Esophagus squamous epithelium (tissue), 5 donors: ENCODE measurements around the gene IL3RA. TPM values are rescaled to one million over a fixed set of nuclear protein-coding genes. Genes with fewer than 3 reads are reported as not detected.
"Not testable (repeated sequence)": the region's sequence is repeated elsewhere in the genome, so short reads cannot be mapped to it uniquely, and the experiment has no call there.

Source experiments
- DNase-seq: peaks from one replicate; lab custom pipeline; 2025; lab: John Stamatoyannopoulos, UW
- H3K27ac ChIP-seq, 4 donors: fragments of 200-600 bp; sonication (generic); one replicate each; pipeline ENCODE4 v1.5.1; 2016 to 2019; ENCODE audit warnings: mild to moderate bottlenecking in 1 of 4
- H3K27me3 ChIP-seq, 4 donors: fragments of 200-600 bp; sonication (generic); 1 replicate in 3 of 4; 2 replicates in 1 of 4; pipeline versions ENCODE4 v1.5.1 to v1.6.0; 2017 to 2021; ENCODE audit warnings: antibody characterized with exemption in 1 of 4
- H3K36me3 ChIP-seq, 3 donors: fragments of 200-600 bp; sonication (generic); one replicate each; pipeline ENCODE4 v1.5.1; 2016 to 2019
- H3K4me1 ChIP-seq, 3 donors: fragments of 200-600 bp; sonication (generic); one replicate each; pipeline ENCODE4 v1.5.1; 2017 to 2019
- H3K4me3 ChIP-seq, 4 donors: fragments of 200-600 bp; sonication (generic); 1 replicate in 3 of 4; 2 replicates in 1 of 4; pipeline ENCODE4 v1.5.1; 2016 to 2019; ENCODE audit warnings: mild to moderate bottlenecking in 2 of 4, moderate library complexity in 1 of 4
- H3K9me3 ChIP-seq, 3 donors: fragments of 200-600 bp; sonication (generic); one replicate each; pipeline ENCODE4 v1.5.1; 2016 to 2019
- POLR2A ChIP-seq, 4 donors: fragments of 450-650 bp; IDR thresholded peaks; one replicate each; pipeline ENCODE4 v1.6.1; 2017; ENCODE audit warnings: antibody characterized with exemption in 4 of 4, mild to moderate bottlenecking in 4 of 4, moderate library complexity in 3 of 4
- WGBS, 2 donors: methylation state at CpG; one replicate each; pipeline ENCODE4 v1.1.5; 2018; 5-methylcytosine and 5-hydroxymethylcytosine counted together
- intact Hi-C: fragments of 100-400 bp; cut with DNase I; formaldehyde crosslinking; loops from one replicate; pipeline ENCODE4 v1.15.0; 2022
- total RNA-seq, 4 donors: library from RNA; depleted of rRNA; stranded (reverse); fragments of >200 nt; gene quantifications; one replicate each; pipeline ENCODE4 v1.1.0, GENCODE V29; 2016
- TF ChIP-seq, protein P1 (sequence below), 6 experiments: fragments of 450-650 bp in 4 of 6; fragments of 200-600 bp in 2 of 6; sonication (generic) in 2 of 6; IDR thresholded peaks; one replicate each; pipeline ENCODE4 v1.5.1; 2016 to 2019; ENCODE audit warnings: antibody characterized with exemption in 6 of 6, mild to moderate bottlenecking in 4 of 6, moderate library complexity in 4 of 6
- donor health status: DM: yes; HTN: yes; CAD: no.

Gene IL3RA
- total RNA-seq, 4 donors from 2014 or later: 0.92 to 12.3 (median 5.9) TPM; not detected in 1

DNA sequence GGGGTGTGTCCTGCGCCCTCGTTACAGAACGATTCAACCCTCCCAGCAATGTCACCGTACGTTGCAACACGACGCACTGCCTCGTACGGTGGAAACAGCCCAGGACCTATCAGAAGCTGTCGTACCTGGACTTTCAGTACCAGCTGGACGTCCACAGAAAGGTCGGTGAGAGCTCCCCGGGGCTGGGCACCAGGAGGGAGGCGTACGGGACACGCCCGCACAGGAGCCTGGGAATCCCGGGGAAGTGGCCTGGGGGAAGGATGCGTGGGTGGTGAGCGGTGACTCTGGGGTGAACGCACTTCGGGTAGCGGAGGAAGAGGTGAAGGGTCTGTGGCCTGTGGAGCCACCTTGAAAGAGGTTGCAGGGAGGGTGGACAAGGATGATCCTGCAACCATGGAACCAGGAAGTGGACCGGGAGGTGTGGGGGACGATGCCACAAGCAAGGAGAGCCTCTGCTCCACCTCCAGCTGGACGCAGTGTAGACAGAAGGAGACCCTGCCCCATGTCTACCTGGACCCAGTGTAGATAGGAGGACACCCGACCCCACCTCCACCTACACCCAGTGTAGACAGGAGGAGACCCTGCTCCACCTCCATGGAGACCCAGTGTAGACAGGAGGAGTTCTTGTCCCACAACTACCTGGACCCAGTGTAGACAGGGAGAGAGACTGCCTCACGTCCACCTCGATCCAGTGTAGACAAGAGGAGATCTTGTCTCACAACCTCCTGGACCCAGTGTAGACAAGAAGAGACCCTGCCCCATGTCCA is 42.1 kb upstream of the IL3RA start:
- H3K27me3 ChIP-seq: no peaks in the 10 kb centered on the region
- WGBS, 2 donors: 84 to 90% methylated on average over 19 to 20 of the region's 29 CpGs
- H3K36me3 ChIP-seq: no peaks in the 10 kb centered on the region
- H3K9me3 ChIP-seq: peaks cover 0 to 7% (median 0%) of the 10 kb centered on the region in 3 donors
- TF ChIP-seq, protein P1, sequence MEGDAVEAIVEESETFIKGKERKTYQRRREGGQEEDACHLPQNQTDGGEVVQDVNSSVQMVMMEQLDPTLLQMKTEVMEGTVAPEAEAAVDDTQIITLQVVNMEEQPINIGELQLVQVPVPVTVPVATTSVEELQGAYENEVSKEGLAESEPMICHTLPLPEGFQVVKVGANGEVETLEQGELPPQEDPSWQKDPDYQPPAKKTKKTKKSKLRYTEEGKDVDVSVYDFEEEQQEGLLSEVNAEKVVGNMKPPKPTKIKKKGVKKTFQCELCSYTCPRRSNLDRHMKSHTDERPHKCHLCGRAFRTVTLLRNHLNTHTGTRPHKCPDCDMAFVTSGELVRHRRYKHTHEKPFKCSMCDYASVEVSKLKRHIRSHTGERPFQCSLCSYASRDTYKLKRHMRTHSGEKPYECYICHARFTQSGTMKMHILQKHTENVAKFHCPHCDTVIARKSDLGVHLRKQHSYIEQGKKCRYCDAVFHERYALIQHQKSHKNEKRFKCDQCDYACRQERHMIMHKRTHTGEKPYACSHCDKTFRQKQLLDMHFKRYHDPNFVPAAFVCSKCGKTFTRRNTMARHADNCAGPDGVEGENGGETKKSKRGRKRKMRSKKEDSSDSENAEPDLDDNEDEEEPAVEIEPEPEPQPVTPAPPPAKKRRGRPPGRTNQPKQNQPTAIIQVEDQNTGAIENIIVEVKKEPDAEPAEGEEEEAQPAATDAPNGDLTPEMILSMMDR (IDR thresholded peaks at IDR 0.05): no peak
- TF ChIP-seq POLR2A (IDR thresholded peaks at IDR 0.05): no peak
- H3K4me1 ChIP-seq: no peaks in the 10 kb centered on the region
- no peak overlapping the region for H3K4me3 ChIP-seq
- DNase-seq: no peak
- no peak overlapping the region for H3K27ac ChIP-seq
- intact Hi-C loops: no loop called here

DNA sequence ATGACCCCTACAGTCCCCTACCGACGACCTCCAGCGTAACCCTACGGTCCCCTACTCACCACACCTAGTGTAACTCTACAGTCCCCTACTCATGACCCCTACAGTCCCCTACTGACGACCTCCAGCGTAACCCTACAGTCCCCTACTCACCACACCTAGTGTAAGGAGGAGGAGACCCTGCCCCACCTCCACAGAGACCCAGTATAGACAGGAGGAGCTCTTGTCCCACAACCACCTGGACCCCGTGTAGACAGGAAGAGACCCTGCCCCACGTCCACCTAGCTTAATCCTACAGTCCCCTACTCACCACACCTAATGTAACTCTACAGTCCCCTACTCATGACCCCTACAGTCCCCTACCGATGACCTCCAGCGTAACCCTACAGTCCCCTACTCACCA is 41.0 kb upstream of the IL3RA start:
- no peak for DNase-seq
- no peaks in the 10 kb centered on the region for H3K27me3 ChIP-seq
- WGBS, 2 donors: 84 to 86% methylated on average over 8 to 10 of the region's 10 CpGs
- H3K36me3 ChIP-seq: no peaks in the 10 kb centered on the region
- no peak overlapping the region for H3K4me3 ChIP-seq
- intact Hi-C loops: no loop called here
- TF ChIP-seq POLR2A (IDR thresholded peaks at IDR 0.05): no peak
- TF ChIP-seq, protein P1 (IDR thresholded peaks at IDR 0.05): no peak
- peaks cover 0 to 12% (median 0%) of the 10 kb centered on the region in 3 donors for H3K9me3 ChIP-seq
- no peak overlapping the region for H3K27ac ChIP-seq
- H3K4me1 ChIP-seq: no peaks in the 10 kb centered on the region

DNA sequence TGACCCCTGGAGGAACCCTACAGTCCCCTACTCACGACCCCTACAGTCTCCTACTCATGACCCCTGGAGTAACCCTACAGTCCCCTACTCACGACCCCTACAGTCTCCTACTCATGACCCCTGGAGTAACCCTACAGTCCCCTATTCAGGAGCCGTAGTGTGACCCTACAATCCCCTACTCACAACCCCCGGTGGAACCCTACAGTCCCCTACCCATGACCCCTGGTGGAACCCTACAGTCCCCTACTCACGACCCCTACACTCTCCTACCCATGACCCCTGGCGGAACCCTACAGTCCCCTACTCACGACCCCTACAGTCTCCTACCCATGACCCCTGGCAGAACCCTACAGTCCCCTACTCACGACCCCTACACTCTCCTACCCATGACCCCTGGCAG is 39.0 kb upstream of the IL3RA start:
- DNase-seq: not testable (repeated sequence)
- 80% methylated on average over 4 of the region's 8 CpGs; no CpG with 5 or more reads in 1 of the 2 donors for WGBS, 2 donors

DNA sequence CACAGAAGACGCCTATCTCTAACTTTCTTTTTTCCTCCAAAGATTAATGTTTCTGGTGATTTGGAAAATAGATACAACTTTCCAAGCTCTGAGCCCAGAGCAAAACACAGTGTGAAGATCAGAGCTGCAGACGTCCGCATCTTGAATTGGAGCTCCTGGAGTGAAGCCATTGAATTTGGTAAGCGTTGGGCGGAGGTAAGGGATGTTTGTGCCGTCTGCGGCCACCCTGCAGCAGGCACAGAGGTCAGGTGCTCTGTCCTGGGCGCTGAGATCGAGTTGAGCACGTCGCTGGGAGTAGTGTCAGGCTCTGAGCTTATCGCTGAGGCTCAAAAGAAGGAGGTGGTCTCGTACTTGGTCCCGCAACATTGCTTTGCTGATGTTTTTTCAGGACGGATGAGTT is 36.1 kb upstream of the IL3RA start:
- WGBS, 2 donors: 44 to 53% methylated on average over 3 to 15 of the region's 15 CpGs
- Histone ChIP-seq H3K27me3 (no peaks in the 10 kb centered on the region), H3K9me3 (peaks cover 0 to 12% (median 0%) of the 10 kb centered on the region in 3 donors), H3K4me1 (no peaks in the 10 kb centered on the region), H3K4me3 (no peak overlapping the region), H3K36me3 (no peaks in the 10 kb centered on the region), H3K27ac (no peak overlapping the region)
- intact Hi-C loops: no loop called here
- no peak for TF ChIP-seq POLR2A (IDR thresholded peaks at IDR 0.05)
- TF ChIP-seq, protein P1 (IDR thresholded peaks at IDR 0.05): no peak
- no peak for DNase-seq

More for the DNA sequence above, 39.0 kb upstream of the IL3RA start:
- H3K4me1 ChIP-seq, intact Hi-C loops, H3K4me3 ChIP-seq, H3K27me3 ChIP-seq, H3K36me3 ChIP-seq, H3K27ac ChIP-seq: not testable (repeated sequence)
- peaks cover 0 to 12% (median 0%) of the 10 kb centered on the region in 3 donors for H3K9me3 ChIP-seq

DNA sequence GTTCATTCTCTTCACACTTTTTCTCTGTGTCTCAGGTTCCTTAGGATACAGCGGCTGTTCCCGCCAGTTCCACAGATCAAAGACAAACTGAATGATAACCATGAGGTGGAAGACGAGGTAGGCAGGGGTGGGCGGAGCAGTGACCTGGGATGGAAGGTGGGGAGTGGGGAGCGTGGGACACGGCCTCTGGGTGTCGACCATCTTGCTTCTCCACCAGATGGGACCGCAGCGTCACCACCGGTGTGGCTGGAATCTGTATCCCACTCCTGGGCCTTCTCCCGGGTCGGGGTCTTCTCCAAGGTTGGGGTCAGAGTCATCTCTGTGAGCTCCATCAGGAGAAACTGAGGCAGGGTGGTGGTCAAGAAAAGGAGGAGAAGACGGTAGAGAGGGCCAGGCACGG is 31.2 kb upstream of the IL3RA start:
- no peaks in the 10 kb centered on the region for H3K36me3 ChIP-seq
- no peak for DNase-seq
- H3K9me3 ChIP-seq: peaks cover 0 to 9% (median 3%) of the 10 kb centered on the region in 3 donors
- no peaks in the 10 kb centered on the region for H3K4me1 ChIP-seq
- H3K27ac ChIP-seq: no peak overlapping the region
- H3K27me3 ChIP-seq: no peaks in the 10 kb centered on the region
- intact Hi-C loops: no loop called here
- 85 to 90% methylated on average over 8 to 13 of the region's 14 CpGs for whole genome bisulfite sequencing, 2 donors
- TF ChIP-seq POLR2A (IDR thresholded peaks at IDR 0.05): no peak
- TF ChIP-seq, protein P1 (IDR thresholded peaks at IDR 0.05): no peak
- no peak overlapping the region for H3K4me3 ChIP-seq
